Medulla oblongata (tissue), 1 donor: ENCODE results near the gene LGALS9B.
"Not testable (repeated sequence)": the region's sequence is repeated elsewhere in the genome, so short reads cannot be mapped to it uniquely, and the experiment has no call there.

Source experiments
- DNase-seq: peaks from one replicate; pipeline ENCODE4 v3.0.0-alpha.2; 2015; ENCODE audit errors: extremely low spot score

The LGALS9B gene

DNA sequence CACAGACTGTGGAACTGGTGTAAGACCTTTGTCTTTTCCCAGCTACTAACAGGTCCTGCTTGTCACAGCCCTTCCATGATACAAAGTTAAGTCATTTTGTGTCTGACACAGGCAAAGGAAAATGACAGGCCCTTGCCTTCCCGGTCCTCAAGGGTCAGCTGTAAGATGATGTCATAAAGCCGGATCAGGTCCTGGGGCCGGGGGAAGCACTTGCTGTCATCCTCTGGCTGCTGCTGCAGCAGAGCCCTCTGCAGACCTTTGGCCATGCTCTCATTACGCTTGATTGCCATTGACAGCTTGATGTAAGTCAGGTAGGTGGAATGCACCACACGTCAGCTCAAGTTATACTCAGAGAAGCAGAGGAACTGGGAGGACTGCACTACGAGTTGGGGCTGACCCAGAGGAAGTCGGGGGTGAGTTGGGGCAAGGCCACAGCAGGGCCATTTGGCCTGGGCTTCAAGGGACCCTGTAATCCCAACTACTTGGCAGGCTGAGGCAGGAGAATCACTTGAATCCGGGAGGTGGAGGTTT is 50.9 kb downstream of the LGALS9B start:
- DNase-seq: not testable (repeated sequence)

GRCh38 chr17:20415479-20415878 is 51.9 kb downstream of the LGALS9B start:
- not testable (repeated sequence) for DNase-seq

DNA sequence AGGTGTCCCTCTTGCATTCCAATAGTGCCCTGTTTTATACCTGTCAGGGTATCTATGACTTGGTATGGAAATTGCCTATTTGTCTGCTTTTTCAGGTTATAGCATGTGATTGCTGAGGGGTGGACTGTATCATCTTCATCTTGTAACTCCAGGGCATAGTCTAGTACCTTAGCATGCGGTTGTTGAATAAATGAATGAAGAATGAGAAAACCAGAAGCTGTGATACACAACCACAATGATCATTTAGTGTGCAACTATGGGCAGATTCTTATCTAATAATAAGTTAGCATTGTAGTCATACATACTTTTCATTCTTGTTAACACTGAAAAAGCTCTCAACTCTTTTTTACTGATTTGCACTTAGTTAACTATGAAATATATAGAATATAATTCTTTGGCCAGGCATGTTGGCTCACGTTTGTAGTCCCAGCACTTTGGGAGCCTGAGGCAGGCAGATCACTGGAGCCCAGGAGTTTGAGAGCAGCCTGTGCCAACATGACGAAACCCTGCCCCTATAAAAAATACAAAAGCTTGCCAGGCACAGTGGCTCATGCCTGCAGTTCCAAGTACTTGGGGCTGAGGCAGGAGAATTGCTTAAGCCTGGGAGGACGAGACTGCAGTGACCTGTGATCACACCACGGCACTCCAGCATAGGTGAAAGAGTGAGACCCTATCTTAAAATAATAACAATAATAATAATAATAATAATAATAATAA is 65.9 kb downstream of the LGALS9B start:
- not testable (repeated sequence) for DNase-seq

- DNase-seq: not testable (repeated sequence)
Measured at GRCh38 chr17:20400559-20401305, 66.6 kb downstream of the LGALS9B start.
